ENCODE results near the gene SLC9A8. TPM values are rescaled to one million over a fixed set of nuclear protein-coding genes. Genes with fewer than 3 reads are reported as not detected.

Gene SLC9A8
- total RNA-seq, 1 donor from 2014 or later = 1.6 TPM

DNA sequence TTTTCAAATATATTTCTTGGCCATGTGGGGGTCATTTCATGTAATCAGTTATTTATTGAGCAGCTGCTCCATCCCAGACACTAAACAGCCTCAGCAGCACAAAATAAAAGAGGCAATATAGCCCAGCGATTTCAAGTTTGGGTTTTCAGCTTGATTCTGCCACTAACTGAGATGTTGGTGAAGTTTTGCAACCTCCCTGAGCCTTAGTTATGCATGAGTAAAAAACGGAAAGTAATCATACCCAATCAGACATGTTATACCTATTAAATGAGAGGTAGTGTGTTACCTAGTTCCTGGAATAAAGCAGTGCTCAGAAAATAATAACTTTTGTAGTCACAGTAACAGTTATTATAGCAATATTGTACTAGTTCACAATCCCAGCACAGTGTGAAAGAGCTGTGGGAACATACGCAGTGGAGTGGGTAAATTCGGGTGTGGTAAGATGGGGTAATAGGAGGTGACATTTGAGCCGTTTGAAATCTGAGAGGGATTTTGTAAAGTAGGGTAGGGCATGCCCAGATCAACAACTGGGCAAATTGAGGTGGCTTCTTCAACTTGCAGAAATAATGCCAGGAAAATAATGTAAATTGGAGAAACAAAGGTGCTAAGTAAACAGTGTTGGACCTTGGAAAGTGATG is 1.5 kb downstream of the SLC9A8 start:
- Histone ChIP-seq H3K36me3 (ENCODE audit: control insufficient read depth, insufficient read depth, low read length) (peaks cover 1% of the 10 kb centered on the region), H3K4me3 (ENCODE audit: low read depth, low read length) (no peak overlapping the region), H3K27me3 (ENCODE audit: control insufficient read depth, insufficient read depth, low read length) (no peaks in the 10 kb centered on the region)
- TF ChIP-seq CTCF (IDR thresholded peaks at IDR 0.05; ENCODE audit: insufficient read depth, low read length, severe bottlenecking) = no peak
- DNase-seq (ENCODE audit: low read depth) (peak; percentile 41), FAIRE-seq (no peak)

- no peaks in the 10 kb centered on the region for H3K27me3 ChIP-seq (ENCODE audit: control insufficient read depth, insufficient read depth, low read length)
- DNase-seq (ENCODE audit: low read depth) = no peak
- TF ChIP-seq CTCF (IDR thresholded peaks at IDR 0.05; ENCODE audit: insufficient read depth, low read length, severe bottlenecking) = no peak
- H3K36me3 ChIP-seq (ENCODE audit: control insufficient read depth, insufficient read depth, low read length) = peaks cover 1% of the 10 kb centered on the region
- no peak overlapping the region for H3K4me3 ChIP-seq (ENCODE audit: low read depth, low read length)
- no peak for FAIRE-seq
Observed at GRCh38 chr20:49818816-49819215, 6.2 kb downstream of the SLC9A8 start.

DNA sequence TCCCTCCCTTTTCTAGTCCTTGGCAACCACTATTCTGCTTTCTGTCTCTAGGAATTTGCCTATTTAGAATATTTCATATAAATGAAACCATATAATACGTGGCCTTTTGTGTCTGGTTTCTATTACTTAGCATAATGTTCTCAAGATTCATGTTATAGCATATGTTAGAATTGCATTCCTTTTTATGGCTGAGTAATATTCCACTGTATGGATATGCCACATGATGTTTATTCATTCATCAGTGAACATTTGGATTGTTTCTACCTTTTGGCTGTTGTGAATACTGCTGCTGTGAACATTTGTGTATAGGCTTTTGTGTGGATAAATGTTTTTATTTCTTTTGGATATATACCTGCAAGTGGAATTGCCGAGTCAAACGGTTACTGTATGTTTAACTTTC is 7.1 kb downstream of the SLC9A8 start:
- TF ChIP-seq CTCF (IDR thresholded peaks at IDR 0.05; ENCODE audit: insufficient read depth, low read length, severe bottlenecking) = no peak

GRCh38 chr20:49821381-49821780 is 8.8 kb downstream of the SLC9A8 start:
- FAIRE-seq (no peak), DNase-seq (ENCODE audit: low read depth) (no peak)
- Histone ChIP-seq H3K36me3 (ENCODE audit: control insufficient read depth, insufficient read depth, low read length) (no peaks in the 10 kb centered on the region), H3K4me3 (ENCODE audit: low read depth, low read length) (no peak overlapping the region), H3K27me3 (ENCODE audit: control insufficient read depth, insufficient read depth, low read length) (no peaks in the 10 kb centered on the region)
- no peak for TF ChIP-seq CTCF (IDR thresholded peaks at IDR 0.05; ENCODE audit: insufficient read depth, low read length, severe bottlenecking)

More for the DNA sequence above, 7.1 kb downstream of the SLC9A8 start:
- Histone ChIP-seq H3K27me3 (ENCODE audit: control insufficient read depth, insufficient read depth, low read length) (no peaks in the 10 kb centered on the region), H3K36me3 (ENCODE audit: control insufficient read depth, insufficient read depth, low read length) (peaks cover 1% of the 10 kb centered on the region), H3K4me3 (ENCODE audit: low read depth, low read length) (no peak overlapping the region)
- FAIRE-seq (no peak), DNase-seq (ENCODE audit: low read depth) (no peak)

GRCh38 chr20:49821870-49822331 is 9.3 kb downstream of the SLC9A8 start:
- no peak overlapping the region for H3K4me3 ChIP-seq (ENCODE audit: low read depth, low read length)
- H3K36me3 ChIP-seq (ENCODE audit: control insufficient read depth, insufficient read depth, low read length) = no peaks in the 10 kb centered on the region
- no peak for TF ChIP-seq CTCF (IDR thresholded peaks at IDR 0.05; ENCODE audit: insufficient read depth, low read length, severe bottlenecking)
- FAIRE-seq = no peak
- H3K27me3 ChIP-seq (ENCODE audit: control insufficient read depth, insufficient read depth, low read length) = no peaks in the 10 kb centered on the region
- DNase-seq (ENCODE audit: low read depth) = no peak
